Tongue (tissue), 2 donors: ENCODE results near the gene SYCP3. TPM values are rescaled to one million over a fixed set of nuclear protein-coding genes. Genes with fewer than 3 reads are reported as not detected.

Source experiments
- small RNA-seq: library from RNA; depleted of rRNA; stranded (forward); fragments of <200 nt; gene quantifications from one replicate; pipeline ENCODE3, GENCODE V24; 2014; ENCODE audit warnings: low replicate concordance
- total RNA-seq: library from RNA; depleted of rRNA; stranded (reverse); fragments of >200 nt; gene quantifications from one replicate; pipeline ENCODE4 v1.2.3, GENCODE V29; 2014

SYCP3 gene
- total RNA-seq, 1 donor from 2014 or later = not detected

Small RNA genes lying within 50 kb of the gene (small RNA-seq; reads per million reads assigned to genes)
- gene RNA5SP368 (not detected), gene RNU6-101P (not detected), gene RNY1P16 (not detected)

Other genes starting within 250 kb of the SYCP3 start
- 2,862 TPM for gene MYBPC1, start 144.5 kb downstream of the SYCP3 start, total RNA-seq
- gene CHPT1, start 41.8 kb downstream of the SYCP3 start, total RNA-seq = 30.2 TPM
- 29.0 TPM for gene GNPTAB, start 91.5 kb upstream of the SYCP3 start, total RNA-seq
- gene DRAM1, start 138.1 kb upstream of the SYCP3 start, total RNA-seq = 6.2 TPM